Type B pancreatic cell (in vitro differentiated cells): ENCODE results near the gene USP43. TPM values are rescaled to one million over a fixed set of nuclear protein-coding genes. Genes with fewer than 3 reads are reported as not detected.
"Not testable (repeated sequence)": the region's sequence is repeated elsewhere in the genome, so short reads cannot be mapped to it uniquely, and the experiment has no call there.

Experiments
- DNase-seq: peaks from one replicate; pipeline ENCODE4 v3.0.0; 2021; ENCODE audit warnings: mixed read lengths; ENCODE audit not compliant: unreplicated experiment; ENCODE audit errors: extremely low spot score
- H3K27ac Mint-ChIP-seq: 2 replicates; pipeline ENCODE4 v1.8.0; 2021; ENCODE audit warnings: mild to moderate bottlenecking, mixed read lengths
- H3K27me3 Mint-ChIP-seq: 2 replicates; pipeline ENCODE4 v1.8.0; 2021; ENCODE audit warnings: mixed read lengths
- H3K36me3 Mint-ChIP-seq: 2 replicates; pipeline ENCODE4 v1.8.0; 2021; ENCODE audit warnings: mixed read lengths
- H3K4me1 Mint-ChIP-seq: one replicate; pipeline ENCODE4 v1.8.0; 2021; ENCODE audit warnings: mixed read lengths; ENCODE audit not compliant: unreplicated experiment
- H3K4me3 Mint-ChIP-seq: 2 replicates; pipeline ENCODE4 v1.8.0; 2021; ENCODE audit warnings: mild to moderate bottlenecking, mixed read lengths
- H3K9me3 Mint-ChIP-seq: 2 replicates; pipeline ENCODE4 v1.8.0; 2021; ENCODE audit warnings: mixed read lengths
- CTCF ChIP-seq: fragments of 200-600 bp; sonication (generic); conservative IDR thresholded peaks from 2 replicates; pipeline ENCODE4 v1.5.0; 2021; ENCODE audit warnings: antibody characterized with exemption, mild to moderate bottlenecking
- total RNA-seq: library from RNA; stranded (reverse); gene quantifications from 2 replicates; pipeline ENCODE4 v1.2.1, GENCODE V29; 2021; ENCODE audit warnings: low replicate concordance

The USP43 gene
- total RNA-seq, 1 donor from 2014 or later: 6.6 TPM

GRCh38 chr17:9636501-9636900 is 8.8 kb upstream of the USP43 start:
- Mint-ChIP-seq H3K27me3 (no peaks in the 10 kb centered on the region), H3K36me3 (peaks cover 5% of the 10 kb centered on the region), H3K4me3 (no peak overlapping the region), H3K27ac (no peak overlapping the region), H3K9me3 (no peaks in the 10 kb centered on the region), H3K4me1 (no peaks in the 10 kb centered on the region)
- DNase-seq: no peak
- TF ChIP-seq CTCF: no peak

- H3K4me3 Mint-ChIP-seq, H3K27me3 Mint-ChIP-seq, H3K36me3 Mint-ChIP-seq, H3K27ac Mint-ChIP-seq, DNase-seq, H3K4me1 Mint-ChIP-seq, H3K9me3 Mint-ChIP-seq: not testable (repeated sequence)
Measured at GRCh38 chr17:9640388-9640787, 4.9 kb upstream of the USP43 start.

- peak overlapping the region; percentile 51 for H3K4me3 Mint-ChIP-seq
- peaks cover 8% of the 10 kb centered on the region for H3K36me3 Mint-ChIP-seq
Measured at GRCh38 chr17:9643611-9644010, 1.7 kb upstream of the USP43 start.

GRCh38 chr17:9645851-9646545 is 681 bp downstream of the USP43 start:
- H3K4me1 Mint-ChIP-seq: peaks cover 21% of the 10 kb centered on the region
- H3K27ac Mint-ChIP-seq: peak overlapping the region; percentile 95
- no peak for TF ChIP-seq CTCF
- H3K27me3 Mint-ChIP-seq: peaks cover 27% of the 10 kb centered on the region
- H3K9me3 Mint-ChIP-seq: no peaks in the 10 kb centered on the region
- DNase-seq: peak; percentile 76
- H3K36me3 Mint-ChIP-seq: peaks cover 4% of the 10 kb centered on the region
- H3K4me3 Mint-ChIP-seq: peak overlapping the region; percentile 91

More at GRCh38 chr17:9643611-9644010, 1.7 kb upstream of the USP43 start:
- peak overlapping the region; percentile 23 for H3K27ac Mint-ChIP-seq
- H3K9me3 Mint-ChIP-seq: no peaks in the 10 kb centered on the region
- no peak for TF ChIP-seq CTCF
- H3K4me1 Mint-ChIP-seq: peaks cover 21% of the 10 kb centered on the region
- no peak for DNase-seq
- peaks cover 24% of the 10 kb centered on the region for H3K27me3 Mint-ChIP-seq

GRCh38 chr17:9646546-9646885 is 1.2 kb downstream of the USP43 start:
- DNase-seq: no peak
- Mint-ChIP-seq H3K27ac (peak overlapping the region; percentile 95), H3K36me3 (peaks cover 4% of the 10 kb centered on the region), H3K4me3 (peak overlapping the region; percentile 91), H3K4me1 (peaks cover 21% of the 10 kb centered on the region), H3K27me3 (peaks cover 27% of the 10 kb centered on the region), H3K9me3 (no peaks in the 10 kb centered on the region)
- TF ChIP-seq CTCF: no peak

- no peak for DNase-seq
- peak overlapping the region; percentile 91 for H3K4me3 Mint-ChIP-seq
- H3K27me3 Mint-ChIP-seq: peaks cover 27% of the 10 kb centered on the region
- H3K4me1 Mint-ChIP-seq: peaks cover 21% of the 10 kb centered on the region
- H3K36me3 Mint-ChIP-seq: peaks cover 4% of the 10 kb centered on the region
- TF ChIP-seq CTCF: no peak
- no peaks in the 10 kb centered on the region for H3K9me3 Mint-ChIP-seq
- peak overlapping the region; percentile 95 for H3K27ac Mint-ChIP-seq
Measured at GRCh38 chr17:9647014-9647413, 1.7 kb downstream of the USP43 start.
